NCI-H526 treated with DMSO at 0.1 percent for 48 hours (cell line): ENCODE results near the gene VIPAS39.
A peak's percentile ranks its signal among the peaks of the same experiment; 100 is the strongest.
"Not testable (repeated sequence)": the region's sequence is repeated elsewhere in the genome, so short reads cannot be mapped to it uniquely, and the experiment has no call there.

Experiments
- DNase-seq: peaks from one replicate; lab custom pipeline; 2025; lab: John Stamatoyannopoulos, UW

Gene VIPAS39

GRCh38 chr14:77470224-77470870 lies 12.9 kb upstream of the VIPAS39 start:
- no peak for DNase-seq

- DNase-seq: no peak
These were observed 12.1 kb upstream of the VIPAS39 start for GRCh38 chr14:77469539-77469938.

- no peak for DNase-seq
These were observed 11.7 kb upstream of the VIPAS39 start for GRCh38 chr14:77469067-77469505.

- no peak for DNase-seq
These were observed 10.4 kb upstream of the VIPAS39 start for GRCh38 chr14:77467801-77468200.

- DNase-seq: peak; percentile 55
These were observed 1.8 kb upstream of the VIPAS39 start for GRCh38 chr14:77459072-77459723.

GRCh38 chr14:77458249-77458950 lies 999 bp upstream of the VIPAS39 start:
- DNase-seq: peak; percentile 26

GRCh38 chr14:77457115-77457521 lies 283 bp downstream of the VIPAS39 start:
- DNase-seq: peak; percentile 46

GRCh38 chr14:77455966-77456640 lies 1.3 kb downstream of the VIPAS39 start:
- DNase-seq: no peak

- DNase-seq: no peak
These were observed 15.2 kb downstream of the VIPAS39 start for GRCh38 chr14:77442196-77442595.

GRCh38 chr14:77439861-77440260 lies 17.5 kb downstream of the VIPAS39 start:
- DNase-seq: no peak

GRCh38 chr14:77438596-77438995 lies 18.8 kb downstream of the VIPAS39 start:
- no peak for DNase-seq

GRCh38 chr14:77436042-77436441 lies 21.4 kb downstream of the VIPAS39 start:
- DNase-seq: no peak

- no peak for DNase-seq
These were observed 31.0 kb downstream of the VIPAS39 start for GRCh38 chr14:77426396-77426795.

GRCh38 chr14:77424862-77425261 lies 32.5 kb downstream of the VIPAS39 start:
- no peak for DNase-seq

GRCh38 chr14:77423423-77423822 lies 34.0 kb downstream of the VIPAS39 start, which contains the start of gene NOXRED1:
TSS of gene NOXRED1 (minus strand) at chr14:77423523. CDS start at chr14:77422889, 634 bp downstream.
- DNase-seq: no peak

- no peak for DNase-seq
These were observed 36.2 kb downstream of the VIPAS39 start for GRCh38 chr14:77421201-77421600.

- no peak for DNase-seq
These were observed 40.6 kb downstream of the VIPAS39 start for GRCh38 chr14:77416836-77417235.

- DNase-seq: not testable (repeated sequence)
These were observed 41.3 kb downstream of the VIPAS39 start for GRCh38 chr14:77416098-77416497.

- not testable (repeated sequence) for DNase-seq
These were observed 41.9 kb downstream of the VIPAS39 start for GRCh38 chr14:77415403-77416030.

GRCh38 chr14:77409131-77409533 lies 48.3 kb downstream of the VIPAS39 start:
- DNase-seq: no peak

- no peak for DNase-seq
These were observed 50.2 kb downstream of the VIPAS39 start for GRCh38 chr14:77407158-77407557.

- DNase-seq: no peak
These were observed 50.7 kb downstream of the VIPAS39 start for GRCh38 chr14:77406718-77407117.
